ENCODE results near the gene PDSS2.
"Not testable (repeated sequence)": the region's sequence is repeated elsewhere in the genome, so short reads cannot be mapped to it uniquely, and the experiment has no call there.

The PDSS2 gene

GRCh38 chr6:107122748-107123147 lies 336.6 kb downstream of the PDSS2 start:
- DNase-seq (ENCODE audit: low read depth in 2 of 3, low spot score in 2 of 3) = no peak

- DNase-seq (ENCODE audit: low read depth in 2 of 3, low spot score in 2 of 3) = no peak
Measured at GRCh38 chr6:107121964-107122495, 337.3 kb downstream of the PDSS2 start.

GRCh38 chr6:107121266-107121665 lies 338.1 kb downstream of the PDSS2 start:
- DNase-seq (ENCODE audit: low read depth in 2 of 3, low spot score in 2 of 3) = no peak

GRCh38 chr6:107120404-107120803 lies 339.0 kb downstream of the PDSS2 start:
- DNase-seq (ENCODE audit: low read depth in 2 of 3, low spot score in 2 of 3) = no peak

GRCh38 chr6:107118976-107119375 lies 340.4 kb downstream of the PDSS2 start:
- DNase-seq (ENCODE audit: low read depth in 2 of 3, low spot score in 2 of 3) = no peak

GRCh38 chr6:107118540-107118939 lies 340.8 kb downstream of the PDSS2 start:
- not testable (repeated sequence) for DNase-seq (ENCODE audit: low read depth in 2 of 3, low spot score in 2 of 3)

GRCh38 chr6:107116931-107117330 lies 342.4 kb downstream of the PDSS2 start:
- DNase-seq (ENCODE audit: low read depth in 2 of 3, low spot score in 2 of 3) = no peak

- DNase-seq (ENCODE audit: low read depth in 2 of 3, low spot score in 2 of 3) = no peak
Measured at GRCh38 chr6:107116328-107116892, 343.0 kb downstream of the PDSS2 start.

GRCh38 chr6:107115695-107116327 lies 343.6 kb downstream of the PDSS2 start:
- DNase-seq (ENCODE audit: low read depth in 2 of 3, low spot score in 2 of 3) = peak in 1 of 3 experiments; percentile 16

- DNase-seq (ENCODE audit: low read depth in 2 of 3, low spot score in 2 of 3) = peak in 2 of 3 experiments; percentile 18
Measured at GRCh38 chr6:107114926-107115694, 344.3 kb downstream of the PDSS2 start, which contains the start of gene BEND3. TSS of gene BEND3 (minus strand) at chr6:107115515. CDS start at chr6:107099285, 16,230 bp downstream.

- peak; percentile 51 to 60 (median 60) for DNase-seq (ENCODE audit: low read depth in 2 of 3, low spot score in 2 of 3)
Measured at GRCh38 chr6:107114213-107114925, 345.0 kb downstream of the PDSS2 start.

GRCh38 chr6:107110200-107110599 lies 349.2 kb downstream of the PDSS2 start:
- DNase-seq (ENCODE audit: low read depth in 2 of 3, low spot score in 2 of 3) = no peak

- no peak for DNase-seq (ENCODE audit: low read depth in 2 of 3, low spot score in 2 of 3)
Measured at GRCh38 chr6:107108201-107108890, 351.0 kb downstream of the PDSS2 start.

- DNase-seq (ENCODE audit: low read depth in 2 of 3, low spot score in 2 of 3) = no peak
Measured at GRCh38 chr6:107107791-107108190, 351.6 kb downstream of the PDSS2 start.

- DNase-seq (ENCODE audit: low read depth in 2 of 3, low spot score in 2 of 3) = no peak
Measured at GRCh38 chr6:107106165-107106564, 353.2 kb downstream of the PDSS2 start.

GRCh38 chr6:107105511-107106116 lies 353.8 kb downstream of the PDSS2 start:
- DNase-seq (ENCODE audit: low read depth in 2 of 3, low spot score in 2 of 3) = no peak

- no peak for DNase-seq (ENCODE audit: low read depth in 2 of 3, low spot score in 2 of 3)
Measured at GRCh38 chr6:107103082-107103481, 356.3 kb downstream of the PDSS2 start.
